Sigmoid colon (tissue), 7 donors: Measurements from ENCODE around the gene TMEM141. TPM values are rescaled to one million over a fixed set of nuclear protein-coding genes. Genes with fewer than 3 reads are reported as not detected.

Experiments used
- DNase-seq: peaks from one replicate; pipeline ENCODE4 v3.0.0-alpha.2; 2019
- H3K27ac ChIP-seq, 4 donors: fragments of 200-600 bp; sonication (generic); one replicate each; pipeline ENCODE4 v1.5.1; 2016 to 2019; ENCODE audit warnings: mild to moderate bottlenecking in 1 of 4
- H3K27me3 ChIP-seq, 3 donors: fragments of 200-600 bp; sonication (generic); one replicate each; pipeline ENCODE4 v1.5.1; 2019; ENCODE audit warnings: mild to moderate bottlenecking in 1 of 3
- H3K36me3 ChIP-seq, 4 donors: fragments of 200-600 bp; sonication (generic); one replicate each; pipeline ENCODE4 v1.5.1; 2016 to 2019
- H3K4me1 ChIP-seq, 4 donors: fragments of 200-600 bp; sonication (generic); one replicate each; pipeline ENCODE4 v1.5.1; 2017 to 2019
- H3K4me3 ChIP-seq, 4 donors: fragments of 200-600 bp; sonication (generic); one replicate each; pipeline ENCODE4 v1.5.1; 2017 to 2019; ENCODE audit warnings: mild to moderate bottlenecking in 2 of 4, moderate library complexity in 1 of 4
- H3K9me3 ChIP-seq, 4 donors: fragments of 200-600 bp in 3 of 4; sonication (generic) in 3 of 4; one replicate each; pipeline versions ENCODE4 v1.5.1 to v1.6.1; 2013 to 2019
- CTCF ChIP-seq, 4 experiments: fragments of 450-650 bp in 3 of 4; fragments of 200-600 bp in 1 of 4; IDR thresholded peaks; one replicate each; pipeline ENCODE4 v1.5.1; 2016 to 2019; ENCODE audit warnings: antibody characterized with exemption in 4 of 4, mild to moderate bottlenecking in 3 of 4, moderate library complexity in 2 of 4
- EP300 ChIP-seq, 4 donors: sonication (generic); formaldehyde crosslinking; IDR thresholded peaks; one replicate each; pipeline ENCODE4 v1.6.1; 2017; ENCODE audit warnings: antibody characterized with exemption in 4 of 4
- POLR2A ChIP-seq, 2 donors: fragments of 450-650 bp; IDR thresholded peaks; one replicate each; pipeline ENCODE4 v1.6.1; 2016; ENCODE audit warnings: antibody characterized with exemption in 2 of 2, mild to moderate bottlenecking in 2 of 2, moderate library complexity in 2 of 2
- POLR2AphosphoS5 ChIP-seq, 4 donors: sonication (generic); formaldehyde crosslinking; IDR thresholded peaks; one replicate each; pipeline ENCODE4 v1.6.1; 2017; ENCODE audit warnings: antibody characterized with exemption in 4 of 4
- WGBS, 2 donors: extraction: QIAGEN DNeasy Blood & Tissue Kit; methylation state at CpG; one replicate each; pipeline ENCODE4 v1.1.7; 2013; 5-methylcytosine and 5-hydroxymethylcytosine counted together
- intact Hi-C: fragments of 100-400 bp; cut with DNase I; formaldehyde crosslinking; loops from one replicate; pipeline ENCODE4 v1.15.1; 2023
- polyA plus RNA-seq, 3 donors: library from polyadenylated mRNA; stranded (reverse); fragments of 200-250 nt; gene quantifications; one replicate each; pipeline ENCODE4 v1.2.3, GENCODE V29; 2013
- total RNA-seq, 4 donors: library from RNA; depleted of rRNA; stranded (reverse); fragments of >200 nt; gene quantifications; one replicate each; pipeline ENCODE4 v1.1.0, GENCODE V29; 2016
- donor health status: healthy with polysubstance abuse.
- donor health status: Bipolar disorder and iron deficiency.
- donor health status: healthy.

The TMEM141 gene
- total and polyA plus RNA-seq, 7 donors: 37.5 to 629 (median 84.7) TPM

DNA sequence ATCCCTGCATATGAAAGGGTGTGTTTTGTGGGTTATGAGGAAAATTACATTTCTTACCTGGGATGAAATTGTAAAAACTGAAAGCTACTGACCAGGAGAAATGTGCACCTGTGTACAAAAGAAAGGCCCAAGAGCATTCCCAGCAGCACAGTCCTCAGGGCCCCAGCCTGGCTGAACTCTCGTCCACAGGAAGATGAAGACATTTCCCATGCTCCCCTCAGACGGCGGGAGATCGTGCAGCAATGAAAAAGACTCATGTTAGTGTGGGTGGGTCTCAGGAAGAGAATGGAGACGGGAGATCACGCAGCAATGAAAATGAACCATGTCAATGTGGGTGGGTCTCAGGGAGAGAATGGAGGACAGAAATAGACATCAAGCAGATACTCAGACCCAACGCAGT lies 14.2 kb upstream of the TMEM141 start:
- intact Hi-C loops: no loop called here
- 48 to 59% methylated on average over 7 of the region's 7 CpGs for WGBS, 2 donors
- H3K27ac ChIP-seq: no peak overlapping the region
- H3K4me3 ChIP-seq: no peak overlapping the region
- no peaks in the 10 kb centered on the region for H3K4me1 ChIP-seq
- H3K36me3 ChIP-seq: no peaks in the 10 kb centered on the region
- no peak for DNase-seq
- peaks cover 0 to 4% (median 2%) of the 10 kb centered on the region in 4 donors for H3K9me3 ChIP-seq
- H3K27me3 ChIP-seq: no peaks in the 10 kb centered on the region
- no peak for TF ChIP-seq EP300 (IDR thresholded peaks at IDR 0.05)
- no peak for TF ChIP-seq CTCF (IDR thresholded peaks at IDR 0.05)
- no peak for TF ChIP-seq POLR2AphosphoS5 (IDR thresholded peaks at IDR 0.05)
- TF ChIP-seq POLR2A (IDR thresholded peaks at IDR 0.05): no peak

DNA sequence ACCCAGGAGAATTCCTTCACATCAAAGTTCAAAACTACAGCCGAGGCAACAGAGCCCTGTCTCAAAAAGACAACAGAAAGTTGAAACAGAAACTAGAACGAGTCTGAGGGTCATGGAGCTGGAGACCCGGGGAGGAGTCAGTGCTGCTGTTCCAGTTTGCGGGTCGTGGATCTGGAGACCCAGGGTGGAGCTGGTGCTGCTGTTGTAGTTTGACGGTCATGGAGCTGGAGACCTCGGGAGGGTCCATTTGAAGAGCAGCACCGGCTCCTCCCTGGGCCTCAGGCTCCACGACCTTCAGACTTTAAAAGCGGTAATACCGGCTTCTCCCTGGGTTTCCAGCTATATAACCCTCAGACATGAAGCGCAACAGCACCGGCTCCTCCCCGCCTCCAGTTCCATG lies 13.8 kb upstream of the TMEM141 start:
- no peak for DNase-seq
- 16 to 66% methylated on average over 14 of the region's 14 CpGs for WGBS, 2 donors

DNA sequence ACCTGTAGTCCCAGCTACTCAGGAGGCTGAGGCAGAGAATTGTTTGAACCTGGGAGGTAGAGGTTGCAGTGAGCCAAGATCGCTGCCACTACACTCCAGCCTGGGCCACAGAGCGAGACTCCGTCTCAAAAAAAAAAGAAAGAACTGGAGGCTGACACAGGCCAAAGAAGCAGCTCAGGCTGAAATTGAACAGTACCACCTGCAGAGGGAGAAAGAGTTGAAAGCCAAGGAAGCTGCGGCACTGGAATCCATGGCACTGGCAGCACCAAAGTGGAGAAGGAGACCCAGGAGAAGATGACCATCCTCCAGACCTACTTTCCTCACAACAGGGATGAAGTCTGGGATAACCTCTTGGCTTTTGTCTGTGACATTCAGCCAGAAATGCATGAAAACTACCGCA lies 11.3 kb upstream of the TMEM141 start:
- TF ChIP-seq EP300 (IDR thresholded peaks at IDR 0.05) (no peak), POLR2AphosphoS5 (IDR thresholded peaks at IDR 0.05) (no peak)
- H3K27ac ChIP-seq: no peak overlapping the region
- H3K27me3 ChIP-seq: no peaks in the 10 kb centered on the region
- intact Hi-C loops: no loop called here
- H3K9me3 ChIP-seq: no peaks in the 10 kb centered on the region
- H3K4me1 ChIP-seq: peaks cover 0 to 1% (median 0%) of the 10 kb centered on the region in 4 donors
- 83 to 90% methylated on average over 5 of the region's 5 CpGs for WGBS, 2 donors
- no peaks in the 10 kb centered on the region for H3K36me3 ChIP-seq
- H3K4me3 ChIP-seq: no peak overlapping the region
- no peak for DNase-seq

More for the DNA sequence above, 13.8 kb upstream of the TMEM141 start:
- intact Hi-C loops: no loop called here
- no peaks in the 10 kb centered on the region for H3K36me3 ChIP-seq
- TF ChIP-seq EP300 (IDR thresholded peaks at IDR 0.05) (no peak), POLR2AphosphoS5 (IDR thresholded peaks at IDR 0.05) (no peak), CTCF (IDR thresholded peaks at IDR 0.05) (no peak), POLR2A (IDR thresholded peaks at IDR 0.05) (no peak)
- H3K27me3 ChIP-seq: no peaks in the 10 kb centered on the region
- no peak overlapping the region for H3K4me3 ChIP-seq
- H3K9me3 ChIP-seq: peaks cover 0 to 4% (median 2%) of the 10 kb centered on the region in 4 donors
- no peak overlapping the region for H3K27ac ChIP-seq
- no peaks in the 10 kb centered on the region for H3K4me1 ChIP-seq

DNA sequence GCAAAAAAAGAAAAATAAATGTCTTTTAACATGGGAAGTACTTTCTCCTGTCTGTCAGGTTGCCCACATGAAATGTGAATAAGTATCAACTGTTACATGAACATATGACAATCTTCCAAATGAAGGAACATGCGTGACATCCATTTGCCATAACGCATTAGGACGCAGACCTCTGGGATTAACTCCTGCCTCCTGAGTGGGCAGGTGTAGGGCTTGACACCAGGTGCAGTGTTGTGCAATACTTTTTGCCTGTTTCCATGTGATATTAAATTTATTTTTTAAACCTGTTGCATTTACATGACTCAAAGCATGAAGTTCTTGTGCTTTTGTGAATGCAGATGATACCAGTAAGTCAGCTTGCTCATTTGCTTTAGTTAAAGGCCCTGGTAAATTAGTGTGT lies 8.7 kb upstream of the TMEM141 start:
- Histone ChIP-seq H3K9me3 (no peaks in the 10 kb centered on the region), H3K27me3 (no peaks in the 10 kb centered on the region), H3K27ac (no peak overlapping the region), H3K4me3 (no peak overlapping the region), H3K4me1 (peaks cover 0 to 1% (median 0%) of the 10 kb centered on the region in 4 donors), H3K36me3 (no peaks in the 10 kb centered on the region)
- TF ChIP-seq EP300 (IDR thresholded peaks at IDR 0.05) (no peak), POLR2A (IDR thresholded peaks at IDR 0.05) (no peak), POLR2AphosphoS5 (IDR thresholded peaks at IDR 0.05) (no peak), CTCF (IDR thresholded peaks at IDR 0.05) (no peak)
- WGBS, 2 donors: 91 to 95% methylated on average over 3 of the region's 3 CpGs
- intact Hi-C loops: no loop called here
- no peak for DNase-seq

GRCh38 chr9:136784249-136784996 lies 6.7 kb upstream of the TMEM141 start:
- no peak for DNase-seq
- H3K27me3 ChIP-seq: no peaks in the 10 kb centered on the region
- H3K27ac ChIP-seq: no peak overlapping the region
- no peaks in the 10 kb centered on the region for H3K9me3 ChIP-seq
- intact Hi-C loops: no loop called here
- 22 to 42% methylated on average over 9 of the region's 9 CpGs for WGBS, 2 donors
- TF ChIP-seq CTCF (IDR thresholded peaks at IDR 0.05) (peak; percentile 3 to 49 (median 32)), POLR2AphosphoS5 (IDR thresholded peaks at IDR 0.05) (no peak)
- no peak overlapping the region for H3K4me3 ChIP-seq
- H3K4me1 ChIP-seq: peaks cover 0 to 1% (median 0%) of the 10 kb centered on the region in 4 donors
- H3K36me3 ChIP-seq: no peaks in the 10 kb centered on the region
